ENCODE results near the gene CFAP54.

CFAP54 gene

DNA sequence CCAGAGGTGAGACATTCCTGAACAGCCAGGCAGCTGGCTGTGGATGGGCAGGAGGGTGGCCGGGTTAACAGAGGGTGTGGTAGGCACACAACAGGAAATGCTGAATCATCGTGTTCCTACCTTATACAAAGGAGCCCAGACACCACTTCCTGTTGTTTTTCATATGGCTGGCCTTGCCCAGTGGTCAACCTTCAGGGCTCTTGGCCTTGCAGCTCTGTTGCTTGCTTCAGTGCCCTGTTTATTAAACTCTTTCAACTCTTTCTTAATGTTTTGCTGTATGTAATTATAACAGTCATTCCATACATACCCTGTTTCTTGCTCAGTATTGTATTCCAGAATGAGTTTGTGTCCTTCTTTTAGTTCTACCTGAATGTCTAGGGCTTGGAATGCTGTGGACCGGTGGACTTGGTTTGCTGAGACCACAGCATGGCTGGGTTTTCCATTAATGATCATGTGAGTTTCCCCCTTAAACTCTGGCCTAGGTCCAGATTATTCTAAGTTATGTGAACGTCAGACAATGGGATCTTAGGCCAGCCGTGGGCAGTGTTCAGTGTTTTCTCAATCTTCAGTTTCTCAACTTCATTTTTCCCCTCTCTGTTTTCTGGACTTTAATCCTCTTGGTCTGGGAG is 11.9 kb downstream of the CFAP54 start:
- Histone ChIP-seq H3K9ac (ENCODE audit: low read length in 2 of 2) (no peak overlapping the region), H3K4me1 (ENCODE audit: control insufficient read depth, insufficient read depth, low read length) (no peaks in the 10 kb centered on the region), H3K4me3 (ENCODE audit: low read length in 2 of 2) (no peak overlapping the region), H3K36me3 (ENCODE audit: control insufficient read depth in 2 of 2, insufficient read depth in 2 of 2, low read length in 2 of 2) (no peaks in the 10 kb centered on the region), H3K9me3 (ENCODE audit: control insufficient read depth in 2 of 2, low read length in 2 of 2) (no peaks in the 10 kb centered on the region), H3K27ac (ENCODE audit: low read length) (no peak overlapping the region), H3K27me3 (ENCODE audit: control insufficient read depth in 1 of 2, insufficient read depth in 2 of 2, low read length in 2 of 2) (no peaks in the 10 kb centered on the region)

DNA sequence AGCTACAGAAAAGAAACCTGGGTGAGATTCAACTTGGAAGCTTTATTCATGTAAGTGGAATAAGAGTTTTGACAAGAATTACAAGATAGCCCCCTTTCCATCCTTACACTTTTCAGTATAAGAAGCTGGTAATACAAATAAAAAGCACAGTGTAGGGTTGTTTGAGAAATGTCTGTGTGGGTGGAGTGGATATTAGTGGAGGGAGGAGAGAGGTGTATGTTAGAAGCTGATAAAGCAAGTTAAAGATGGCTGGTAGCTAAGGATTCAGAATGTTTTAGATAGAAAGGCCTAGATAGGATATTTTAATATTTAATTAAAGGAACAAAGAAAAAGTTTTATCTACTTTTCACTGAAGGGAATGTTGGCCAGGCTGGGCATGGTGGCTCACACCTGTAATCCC is 12.5 kb downstream of the CFAP54 start:
- Histone ChIP-seq H3K4me1 (ENCODE audit: control insufficient read depth, insufficient read depth, low read length) (no peaks in the 10 kb centered on the region), H3K36me3 (ENCODE audit: control insufficient read depth in 2 of 2, insufficient read depth in 2 of 2, low read length in 2 of 2) (no peaks in the 10 kb centered on the region), H3K9ac (ENCODE audit: low read length in 2 of 2) (no peak overlapping the region), H3K4me3 (ENCODE audit: low read length in 2 of 2) (no peak overlapping the region), H3K27ac (ENCODE audit: low read length) (no peak overlapping the region), H3K27me3 (ENCODE audit: control insufficient read depth in 1 of 2, insufficient read depth in 2 of 2, low read length in 2 of 2) (no peaks in the 10 kb centered on the region), H3K9me3 (ENCODE audit: control insufficient read depth in 2 of 2, low read length in 2 of 2) (no peaks in the 10 kb centered on the region)

DNA sequence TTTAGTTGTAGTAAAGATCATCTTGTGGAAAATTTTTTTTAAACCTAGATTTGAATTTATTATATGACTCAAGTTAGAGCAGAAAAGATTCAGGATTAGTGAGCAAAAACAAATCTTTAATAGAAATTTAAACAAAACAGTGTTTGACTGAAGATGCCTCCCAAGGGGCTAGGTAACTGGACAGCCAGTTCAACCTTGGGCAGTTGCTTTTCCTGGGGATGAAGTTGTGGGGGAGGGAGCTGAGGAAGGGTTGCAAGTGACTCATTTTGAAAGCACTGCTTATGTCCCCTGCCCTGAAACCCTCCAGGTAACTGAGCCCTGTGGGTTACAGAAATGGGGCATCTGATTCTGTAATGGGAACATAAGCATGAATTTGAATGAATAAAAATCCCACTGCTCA is 13.1 kb downstream of the CFAP54 start:
- Histone ChIP-seq H3K9me3 (ENCODE audit: control insufficient read depth in 2 of 2, low read length in 2 of 2) (no peaks in the 10 kb centered on the region), H3K4me1 (ENCODE audit: control insufficient read depth, insufficient read depth, low read length) (no peaks in the 10 kb centered on the region), H3K9ac (ENCODE audit: low read length in 2 of 2) (no peak overlapping the region), H3K27me3 (ENCODE audit: control insufficient read depth in 1 of 2, insufficient read depth in 2 of 2, low read length in 2 of 2) (no peaks in the 10 kb centered on the region), H3K36me3 (ENCODE audit: control insufficient read depth in 2 of 2, insufficient read depth in 2 of 2, low read length in 2 of 2) (no peaks in the 10 kb centered on the region), H3K4me3 (ENCODE audit: low read length in 2 of 2) (no peak overlapping the region), H3K27ac (ENCODE audit: low read length) (no peak overlapping the region)

DNA sequence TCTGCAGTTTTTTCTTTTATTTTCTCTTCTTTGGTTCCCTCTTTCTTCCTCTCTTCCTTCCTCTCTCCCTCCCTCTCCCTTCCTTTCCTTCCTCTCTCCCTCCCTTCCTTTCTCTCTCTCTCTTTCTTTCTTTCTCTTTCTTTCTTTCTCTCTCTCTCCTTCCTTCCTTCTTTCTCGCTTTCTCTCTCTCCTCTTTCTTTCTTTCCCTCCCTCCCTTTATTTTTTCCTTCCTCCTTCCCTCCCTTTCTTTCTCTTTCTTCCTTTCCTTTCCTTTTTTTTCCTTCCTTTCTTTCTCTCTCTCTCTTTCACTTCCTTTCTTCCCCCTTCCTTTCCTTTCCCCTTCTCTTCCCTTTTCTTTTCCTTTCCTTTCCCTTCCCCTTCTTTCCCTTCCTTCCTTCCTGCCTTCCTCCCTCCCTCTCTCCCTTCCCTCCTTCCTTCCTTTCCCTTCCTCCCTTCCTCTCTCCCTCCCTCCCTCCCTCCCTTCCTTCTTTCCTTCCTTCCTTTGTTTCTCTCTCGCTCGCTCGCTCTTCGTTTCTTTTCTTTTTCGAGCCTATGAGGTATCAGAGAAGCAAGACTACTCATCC is 13.7 kb downstream of the CFAP54 start:
- no peak overlapping the region for H3K27ac ChIP-seq (ENCODE audit: low read length)

DNA sequence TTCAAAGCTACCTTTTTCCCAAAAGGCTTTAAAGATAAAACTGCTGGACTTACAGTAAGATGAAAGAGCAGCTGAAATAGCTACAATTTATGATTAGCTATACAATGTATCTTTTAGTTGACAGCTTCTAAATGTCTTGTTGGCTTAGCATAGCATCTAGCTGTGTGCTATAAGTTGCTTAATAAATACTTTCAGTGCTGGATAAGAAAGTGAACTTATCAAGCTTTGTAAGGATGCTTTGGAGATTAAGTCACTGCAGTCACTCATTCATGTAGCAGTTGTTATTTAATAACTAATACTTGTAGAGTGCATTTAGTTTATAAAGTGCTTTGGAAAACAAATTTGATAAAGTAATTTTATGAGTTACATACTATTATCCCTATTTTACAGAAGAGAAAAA is 14.6 kb downstream of the CFAP54 start:
- H3K36me3 ChIP-seq (ENCODE audit: control insufficient read depth in 2 of 2, insufficient read depth in 2 of 2, low read length in 2 of 2), result no peaks in the 10 kb centered on the region
- no peaks in the 10 kb centered on the region for H3K27me3 ChIP-seq (ENCODE audit: control insufficient read depth in 1 of 2, insufficient read depth in 2 of 2, low read length in 2 of 2)
- H3K9me3 ChIP-seq (ENCODE audit: control insufficient read depth in 2 of 2, low read length in 2 of 2), result no peaks in the 10 kb centered on the region
- no peak overlapping the region for H3K4me3 ChIP-seq (ENCODE audit: low read length in 2 of 2)
- H3K4me1 ChIP-seq (ENCODE audit: control insufficient read depth, insufficient read depth, low read length), result peaks cover 4% of the 10 kb centered on the region
- no peak overlapping the region for H3K9ac ChIP-seq (ENCODE audit: low read length in 2 of 2)
- H3K27ac ChIP-seq (ENCODE audit: low read length), result no peak overlapping the region

More for the DNA sequence above, 13.7 kb downstream of the CFAP54 start:
- Histone ChIP-seq H3K27me3 (ENCODE audit: control insufficient read depth in 1 of 2, insufficient read depth in 2 of 2, low read length in 2 of 2) (no peaks in the 10 kb centered on the region), H3K9me3 (ENCODE audit: control insufficient read depth in 2 of 2, low read length in 2 of 2) (no peaks in the 10 kb centered on the region), H3K9ac (ENCODE audit: low read length in 2 of 2) (no peak overlapping the region), H3K4me1 (ENCODE audit: control insufficient read depth, insufficient read depth, low read length) (no peaks in the 10 kb centered on the region), H3K36me3 (ENCODE audit: control insufficient read depth in 2 of 2, insufficient read depth in 2 of 2, low read length in 2 of 2) (no peaks in the 10 kb centered on the region), H3K4me3 (ENCODE audit: low read length in 2 of 2) (no peak overlapping the region)

DNA sequence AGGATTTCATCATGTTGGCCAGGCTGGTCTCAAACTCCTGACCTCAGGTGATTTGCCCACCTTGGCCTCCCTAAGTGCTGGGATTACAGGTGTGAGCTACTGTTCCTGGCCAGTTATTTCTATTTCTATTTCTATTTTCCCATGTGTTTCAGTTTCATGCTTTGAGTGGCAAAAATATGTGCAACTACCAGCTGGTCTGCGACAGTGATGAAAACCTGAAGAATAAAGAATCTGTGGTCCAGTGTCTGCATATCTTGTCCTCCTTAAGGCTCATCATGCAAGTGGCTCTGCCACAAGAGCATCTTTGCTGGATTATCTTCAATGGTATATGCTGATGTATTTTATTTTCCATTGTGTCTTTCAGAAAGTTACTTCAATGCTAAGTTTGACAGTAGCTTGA is 17.4 kb downstream of the CFAP54 start:
- Histone ChIP-seq H3K36me3 (ENCODE audit: control insufficient read depth in 2 of 2, insufficient read depth in 2 of 2, low read length in 2 of 2) (no peaks in the 10 kb centered on the region), H3K9ac (ENCODE audit: low read length in 2 of 2) (no peak overlapping the region), H3K4me3 (ENCODE audit: low read length in 2 of 2) (no peak overlapping the region), H3K4me1 (ENCODE audit: control insufficient read depth, insufficient read depth, low read length) (peaks cover 9% of the 10 kb centered on the region), H3K27me3 (ENCODE audit: control insufficient read depth in 1 of 2, insufficient read depth in 2 of 2, low read length in 2 of 2) (no peaks in the 10 kb centered on the region), H3K9me3 (ENCODE audit: control insufficient read depth in 2 of 2, low read length in 2 of 2) (no peaks in the 10 kb centered on the region), H3K27ac (ENCODE audit: low read length) (no peak overlapping the region)

DNA sequence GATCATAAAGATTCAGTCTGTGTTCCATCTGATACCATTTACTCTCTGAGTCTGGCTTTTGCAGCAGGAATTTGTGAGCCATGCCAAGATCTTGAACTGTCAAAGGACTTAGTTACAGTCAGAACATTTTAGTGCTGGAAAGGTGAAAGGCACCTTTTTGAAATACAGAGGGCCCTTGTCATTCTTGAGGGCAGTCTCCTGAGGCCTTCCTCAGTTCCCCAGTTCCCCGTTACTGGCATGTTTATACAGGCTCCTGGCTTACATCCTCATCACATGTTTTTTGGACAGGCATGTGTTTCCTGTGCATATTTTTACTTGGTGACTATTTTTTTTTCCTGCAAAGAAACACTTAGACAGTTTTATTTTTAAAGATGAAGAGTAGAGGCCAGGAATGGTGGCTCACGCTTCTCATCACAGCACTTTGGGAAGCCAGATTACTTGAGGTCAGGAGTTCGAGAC is 21.0 kb downstream of the CFAP54 start:
- H3K4me1 ChIP-seq (ENCODE audit: control insufficient read depth, insufficient read depth, low read length), result peaks cover 9% of the 10 kb centered on the region
- H3K27ac ChIP-seq (ENCODE audit: low read length), result no peak overlapping the region
- no peaks in the 10 kb centered on the region for H3K27me3 ChIP-seq (ENCODE audit: control insufficient read depth in 1 of 2, insufficient read depth in 2 of 2, low read length in 2 of 2)
- H3K36me3 ChIP-seq (ENCODE audit: control insufficient read depth in 2 of 2, insufficient read depth in 2 of 2, low read length in 2 of 2), result no peaks in the 10 kb centered on the region
- no peak overlapping the region for H3K9ac ChIP-seq (ENCODE audit: low read length in 2 of 2)
- H3K9me3 ChIP-seq (ENCODE audit: control insufficient read depth in 2 of 2, low read length in 2 of 2), result no peaks in the 10 kb centered on the region
- no peak overlapping the region for H3K4me3 ChIP-seq (ENCODE audit: low read length in 2 of 2)

DNA sequence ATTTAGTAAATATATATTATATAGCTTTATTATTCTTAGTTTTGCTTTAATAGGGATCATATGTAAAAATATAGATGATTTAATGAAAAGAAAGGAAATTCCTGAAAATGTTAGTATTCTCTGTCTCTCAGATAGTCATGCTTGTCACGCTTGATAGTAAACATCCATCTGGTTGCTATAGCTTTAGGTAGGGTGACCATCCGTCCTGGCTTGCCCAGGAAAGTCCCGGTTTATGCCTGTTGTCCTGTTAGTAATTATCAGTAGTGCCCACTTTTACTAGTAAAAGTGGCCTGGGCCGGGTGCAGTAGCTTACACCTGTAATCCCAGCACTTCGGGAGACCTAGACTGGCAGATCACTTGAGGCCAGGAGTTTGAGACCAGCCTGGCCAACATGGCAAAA is 23.8 kb downstream of the CFAP54 start:
- Histone ChIP-seq H3K9me3 (ENCODE audit: control insufficient read depth in 2 of 2, low read length in 2 of 2) (no peaks in the 10 kb centered on the region), H3K4me3 (ENCODE audit: low read length in 2 of 2) (no peak overlapping the region), H3K4me1 (ENCODE audit: control insufficient read depth, insufficient read depth, low read length) (peaks cover 15% of the 10 kb centered on the region), H3K36me3 (ENCODE audit: control insufficient read depth in 2 of 2, insufficient read depth in 2 of 2, low read length in 2 of 2) (no peaks in the 10 kb centered on the region), H3K27me3 (ENCODE audit: control insufficient read depth in 1 of 2, insufficient read depth in 2 of 2, low read length in 2 of 2) (no peaks in the 10 kb centered on the region), H3K9ac (ENCODE audit: low read length in 2 of 2) (no peak overlapping the region), H3K27ac (ENCODE audit: low read length) (no peak overlapping the region)

DNA sequence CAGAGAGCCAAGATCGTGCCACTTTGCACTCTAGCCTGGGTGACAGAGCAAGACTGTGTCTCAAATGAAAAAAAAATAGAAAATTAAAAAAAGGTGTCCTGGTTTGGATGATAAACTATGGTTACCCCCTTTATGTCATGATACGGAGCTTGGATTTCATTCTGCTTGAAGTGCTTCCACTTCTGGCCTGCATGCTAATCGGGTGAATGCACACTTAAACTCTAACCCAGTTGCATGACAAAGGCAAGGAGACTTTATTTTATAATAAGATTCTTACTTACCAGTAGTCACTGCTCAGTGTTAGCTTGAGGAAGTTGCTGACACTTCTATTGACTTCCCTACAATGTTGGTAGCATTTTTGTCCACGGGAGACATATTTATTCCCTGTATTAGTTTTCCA is 24.3 kb downstream of the CFAP54 start:
- H3K27me3 ChIP-seq (ENCODE audit: control insufficient read depth in 1 of 2, insufficient read depth in 2 of 2, low read length in 2 of 2), result no peaks in the 10 kb centered on the region
- H3K9me3 ChIP-seq (ENCODE audit: control insufficient read depth in 2 of 2, low read length in 2 of 2), result no peaks in the 10 kb centered on the region
- H3K9ac ChIP-seq (ENCODE audit: low read length in 2 of 2), result no peak overlapping the region
- no peaks in the 10 kb centered on the region for H3K36me3 ChIP-seq (ENCODE audit: control insufficient read depth in 2 of 2, insufficient read depth in 2 of 2, low read length in 2 of 2)
- H3K27ac ChIP-seq (ENCODE audit: low read length), result no peak overlapping the region
- H3K4me1 ChIP-seq (ENCODE audit: control insufficient read depth, insufficient read depth, low read length), result peaks cover 13% of the 10 kb centered on the region
- H3K4me3 ChIP-seq (ENCODE audit: low read length in 2 of 2), result no peak overlapping the region

DNA sequence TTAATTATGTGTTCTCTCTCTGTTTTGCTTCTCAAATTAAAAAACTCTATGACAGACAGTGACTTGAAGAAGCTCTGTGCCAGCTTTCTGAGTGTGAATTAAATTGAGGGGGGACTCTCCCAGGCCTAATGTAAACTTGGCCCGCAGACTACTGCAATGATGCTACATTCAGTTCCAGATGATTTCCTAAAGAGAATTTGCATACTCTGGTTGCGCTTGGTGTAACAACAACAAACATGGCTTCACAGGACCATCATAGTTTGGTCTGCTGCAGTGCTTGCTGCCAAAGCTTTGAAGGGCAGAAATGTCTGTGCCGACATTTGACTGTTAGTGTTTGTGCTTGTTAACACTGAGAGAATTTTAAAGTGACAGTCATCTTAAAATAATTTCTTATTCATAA is 25.0 kb downstream of the CFAP54 start:
- no peaks in the 10 kb centered on the region for H3K27me3 ChIP-seq (ENCODE audit: control insufficient read depth in 1 of 2, insufficient read depth in 2 of 2, low read length in 2 of 2)
- H3K9ac ChIP-seq (ENCODE audit: low read length in 2 of 2), result no peak overlapping the region
- H3K4me1 ChIP-seq (ENCODE audit: control insufficient read depth, insufficient read depth, low read length), result peaks cover 8% of the 10 kb centered on the region
- H3K4me3 ChIP-seq (ENCODE audit: low read length in 2 of 2), result no peak overlapping the region
- no peaks in the 10 kb centered on the region for H3K9me3 ChIP-seq (ENCODE audit: control insufficient read depth in 2 of 2, low read length in 2 of 2)
- H3K36me3 ChIP-seq (ENCODE audit: control insufficient read depth in 2 of 2, insufficient read depth in 2 of 2, low read length in 2 of 2), result no peaks in the 10 kb centered on the region
- H3K27ac ChIP-seq (ENCODE audit: low read length), result no peak overlapping the region
